Vein endothelial cell (primary cell): ENCODE results near the gene SPATA31D1. TPM values are rescaled to one million over a fixed set of nuclear protein-coding genes. Genes with fewer than 3 reads are reported as not detected.

Experiments
- total RNA-seq: library from RNA; depleted of rRNA; stranded (reverse); fragments of >200 nt; gene quantifications from 2 replicates; pipeline ENCODE4 v1.2.3, GENCODE V29; 2012

SPATA31D1 gene
- not detected in 2 replicates for total RNA-seq

DNA sequence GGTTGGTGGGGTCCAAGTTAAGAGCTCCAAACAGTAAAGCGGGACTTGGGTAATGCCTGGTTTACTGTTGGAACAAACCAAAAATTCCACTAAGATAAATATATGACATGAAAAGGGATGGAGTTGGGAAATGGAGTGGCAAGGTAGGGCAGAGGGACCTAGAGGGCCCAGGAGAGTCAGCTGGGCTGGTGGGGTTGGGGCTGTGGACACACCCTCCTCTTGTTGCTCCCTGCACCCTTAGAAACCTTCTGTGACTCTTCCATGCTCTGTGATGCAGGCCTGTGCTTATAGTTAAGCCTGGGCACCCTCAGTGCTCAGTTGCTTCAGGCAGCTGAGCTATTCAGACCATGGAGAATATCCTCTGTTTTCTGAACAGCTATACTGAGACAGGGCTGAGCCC is at the start of gene SPATA31D1:
SPATA31D1 (plus strand) TSS at position 301 of the 400 bp plus-strand sequence; CDS start at position 348, 47 bp downstream.

DNA sequence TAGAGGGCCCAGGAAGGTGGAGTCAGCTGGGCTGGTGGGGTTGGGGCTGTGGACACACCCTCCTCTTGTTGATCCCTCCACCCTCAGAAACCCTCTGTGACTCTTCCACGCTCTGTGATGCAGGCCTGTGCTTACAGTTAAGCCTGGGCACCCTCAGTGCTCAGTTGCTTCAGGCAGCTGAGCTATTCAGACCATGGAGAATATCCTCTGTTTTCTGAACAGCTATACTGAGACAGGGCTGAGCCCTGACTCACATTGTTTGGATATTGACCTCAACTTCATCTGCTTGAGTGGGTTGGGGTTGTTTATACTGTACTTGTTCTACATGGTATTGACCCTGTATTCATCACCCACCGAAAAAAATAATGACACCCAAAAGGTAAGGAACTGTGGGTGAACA is 45.2 kb upstream of the SPATA31D1 start, which contains the start of gene SPATA31D3:
SPATA31D3 (plus strand) TSS at position 108 of the 400 bp plus-strand sequence; CDS start at position 194, 86 bp downstream.

Other genes starting within 250 kb of the SPATA31D1 start
- not detected in 2 replicates for gene SPATA31D4, start 60.3 kb upstream of the SPATA31D1 start, total RNA-seq
- not detected in 2 replicates for gene SPATA31D3, start 45.3 kb upstream of the SPATA31D1 start, total RNA-seq